HL-60 (cell line): ENCODE data around the gene EHD4.

ENCODE experiments used
- CTCF ChIP-seq: IDR thresholded peaks from one replicate; pipeline ENCODE4 v1.5.1; 2011; ENCODE audit warnings: low read length, control low read depth, inconsistent platforms; ENCODE audit not compliant: insufficient read depth
- POLR2AphosphoS5 ChIP-seq: IDR thresholded peaks from 2 replicates; pipeline ENCODE4 v1.6.1; 2012; ENCODE audit warnings: low read depth
- SPI1 ChIP-seq: IDR thresholded peaks from 2 replicates; pipeline ENCODE4 v1.6.1; 2012; ENCODE audit warnings: low read depth, mild to moderate bottlenecking, borderline replicate concordance

- TF ChIP-seq CTCF (no peak), POLR2AphosphoS5 (no peak), SPI1 (no peak)
Observed at GRCh38 chr15:41985236-41986160, 13.1 kb upstream of the EHD4 start.
